GM12892 (cell line): Measurements from ENCODE around the gene CCDC152.

Experiments used
- DNase-seq: peaks from one replicate; pipeline ENCODE4 v3.0.0; 2011; ENCODE audit not compliant: insufficient read length
- FAIRE-seq: peaks from 2 replicates; lab custom pipeline; 2011; peaks lifted over from hg19 to GRCh38; lab: Jason Lieb, UNC
- POLR2A ChIP-seq: IDR thresholded peaks from 2 replicates; pipeline ENCODE4 v1.6.1; 2011; ENCODE audit warnings: low read depth, low read length, control low read depth
- POLR2AphosphoS5 ChIP-seq: IDR thresholded peaks from 2 replicates; pipeline ENCODE4 v1.6.1; 2011; ENCODE audit warnings: low read depth, low read length, control low read depth
- TAF1 ChIP-seq: IDR thresholded peaks from 2 replicates; pipeline ENCODE4 v1.6.1; 2011; ENCODE audit warnings: low read depth, mild to moderate bottlenecking, control low read depth, low read length, borderline replicate concordance

The CCDC152 gene

GRCh38 chr5:42787073-42787472 is 30.5 kb downstream of the CCDC152 start:
- DNase-seq (no peak), FAIRE-seq (no peak)
- no peak for TF ChIP-seq POLR2AphosphoS5
- TF ChIP-seq POLR2A, result no peak
- TF ChIP-seq TAF1, result no peak

GRCh38 chr5:42787845-42788244 is 31.2 kb downstream of the CCDC152 start:
- no peak for FAIRE-seq
- TF ChIP-seq POLR2A (no peak), TAF1 (no peak), POLR2AphosphoS5 (no peak)

GRCh38 chr5:42791151-42791550 is 34.5 kb downstream of the CCDC152 start:
- FAIRE-seq (no peak), DNase-seq (no peak)
- TF ChIP-seq POLR2AphosphoS5, result no peak
- TF ChIP-seq POLR2A, result no peak
- no peak for TF ChIP-seq TAF1

More at GRCh38 chr5:42787845-42788244, 31.2 kb downstream of the CCDC152 start:
- DNase-seq, result no peak

- TF ChIP-seq POLR2A (no peak), POLR2AphosphoS5 (no peak), TAF1 (no peak)
- FAIRE-seq (no peak), DNase-seq (no peak)
These were observed 41.9 kb downstream of the CCDC152 start for GRCh38 chr5:42798284-42799240.

GRCh38 chr5:42799241-42799608 is 42.6 kb downstream of the CCDC152 start:
- DNase-seq (no peak), FAIRE-seq (no peak)
- no peak for TF ChIP-seq POLR2AphosphoS5
- TF ChIP-seq TAF1, result no peak
- TF ChIP-seq POLR2A, result no peak

GRCh38 chr5:42799668-42800114 is 43.1 kb downstream of the CCDC152 start:
- no peak for TF ChIP-seq POLR2A
- no peak for TF ChIP-seq POLR2AphosphoS5
- no peak for TF ChIP-seq TAF1
- FAIRE-seq (no peak), DNase-seq (no peak)

- TF ChIP-seq POLR2AphosphoS5, result no peak
- no peak for TF ChIP-seq POLR2A
- TF ChIP-seq TAF1, result no peak
- DNase-seq, result no peak
- FAIRE-seq, result no peak
These were observed 44.2 kb downstream of the CCDC152 start for GRCh38 chr5:42800748-42801330.

GRCh38 chr5:42801516-42802166 is 45.0 kb downstream of the CCDC152 start:
- TF ChIP-seq TAF1, result no peak
- FAIRE-seq (no peak), DNase-seq (no peak)

GRCh38 chr5:42804717-42805339 is 48.2 kb downstream of the CCDC152 start:
- FAIRE-seq, result no peak
- no peak for DNase-seq
- TF ChIP-seq POLR2AphosphoS5 (no peak), POLR2A (no peak), TAF1 (no peak)

- no peak for DNase-seq
- TF ChIP-seq POLR2A, result no peak
- no peak for TF ChIP-seq TAF1
- TF ChIP-seq POLR2AphosphoS5, result no peak
- no peak for FAIRE-seq
These were observed 49.5 kb downstream of the CCDC152 start for GRCh38 chr5:42806004-42806700.

GRCh38 chr5:42806701-42807262 is 50.2 kb downstream of the CCDC152 start:
- no peak for DNase-seq
- no peak for FAIRE-seq
- TF ChIP-seq POLR2AphosphoS5 (no peak), POLR2A (no peak), TAF1 (no peak)
